HepG2 (cell line): ENCODE data around the gene DHRS9.

ENCODE experiments used
- NFYB ChIP-seq: sonication (generic); formaldehyde crosslinking; IDR thresholded peaks from 2 replicates; pipeline ENCODE4 v1.4.0; 2020; ENCODE audit warnings: missing genetic modification reagents
- POLR2A ChIP-seq, 2 experiments: IDR thresholded peaks; 2 replicates each; pipeline ENCODE4 v1.6.1; 2011; ENCODE audit warnings: low read depth in 2 of 2, low read length in 2 of 2, mild to moderate bottlenecking in 1 of 2, moderate library complexity in 1 of 2; ENCODE audit not compliant: insufficient read depth in 1 of 2
- RFX1 ChIP-seq: fragments of 450-650 bp; IDR thresholded peaks from 2 replicates; pipeline ENCODE4 v1.6.1; 2017

DNA sequence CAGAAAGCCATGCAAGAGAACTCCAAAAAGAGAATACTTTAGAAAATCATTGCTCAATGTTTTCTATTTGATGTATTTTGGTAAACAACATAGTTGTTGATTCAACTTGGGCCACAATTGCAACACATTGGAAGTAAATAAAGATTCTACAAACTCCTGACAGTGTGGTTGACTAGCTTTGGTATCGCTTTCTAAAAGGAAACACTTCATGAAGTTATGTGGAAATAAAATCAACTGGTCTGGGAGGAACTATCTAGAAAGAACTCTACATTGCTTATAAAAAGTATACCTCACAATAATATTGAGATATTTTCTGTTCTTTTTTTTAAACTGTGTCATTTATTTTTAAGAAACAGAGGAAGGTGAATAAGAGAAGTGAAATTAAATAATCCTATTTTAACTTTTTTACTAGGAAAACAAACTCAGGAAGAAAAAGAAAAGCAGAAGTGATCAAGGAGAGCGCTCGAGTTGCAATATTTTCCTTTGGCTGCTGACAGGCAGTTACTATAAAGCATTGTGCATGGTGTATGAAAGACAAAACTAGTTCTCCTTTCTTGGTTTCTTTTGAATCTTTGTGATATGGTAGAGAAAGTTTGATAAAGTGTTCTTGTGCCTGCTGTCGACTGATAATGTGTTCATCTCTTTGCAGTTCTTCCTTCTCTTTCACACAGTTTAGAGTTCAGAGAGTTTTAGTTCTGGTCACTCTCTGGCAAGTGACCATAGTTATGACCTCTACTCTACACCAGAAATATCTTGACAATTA lies 3.0 kb downstream of the DHRS9 start:
- TF ChIP-seq RFX1, result no peak
- TF ChIP-seq NFYB (CRISPR knock-in tag), result no peak
- TF ChIP-seq POLR2A (IDR thresholded peaks at IDR 0.05; ENCODE audit: insufficient read depth in 1 of 2, low read depth in 2 of 2, low read length in 2 of 2), result no peak
